Natural killer cell (primary cell): ENCODE measurements around the gene KCNAB2. TPM values are rescaled to one million over a fixed set of nuclear protein-coding genes. Genes with fewer than 3 reads are reported as not detected.

Experiments used
- ATAC-seq, 3 donors: fragments of 150-1000 bp in 2 of 3; fragments of 200-7000 bp in 1 of 3; cut with Tn5 transposase; 1 replicate in 1 of 3; 2 replicates in 2 of 3; pipeline ENCODE4 v1.10.0; 2021; ENCODE audit warnings: mild to moderate bottlenecking in 2 of 3, moderate library complexity in 2 of 3
- DNase-seq, 2 donors: peaks; one replicate each; pipeline versions ENCODE4 v3.0.0 to v3.0.0-alpha.2; 2013 to 2021; ENCODE audit warnings: mixed read lengths in 1 of 2
- H3K27ac ChIP-seq: one replicate; pipeline ENCODE4 v1.5.1; 2013; ENCODE audit warnings: mild to moderate bottlenecking, low read length
- H3K27me3 ChIP-seq: one replicate; pipeline ENCODE4 v1.6.1; 2013; ENCODE audit warnings: low read length; ENCODE audit not compliant: control insufficient read depth, insufficient read depth
- H3K36me3 ChIP-seq: one replicate; pipeline ENCODE4 v1.6.1; 2013; ENCODE audit warnings: low read length; ENCODE audit not compliant: control insufficient read depth, insufficient read depth
- H3K4me1 ChIP-seq: one replicate; pipeline ENCODE4 v1.6.1; 2013; ENCODE audit warnings: low read length; ENCODE audit not compliant: control insufficient read depth, insufficient read depth
- H3K4me3 ChIP-seq: one replicate; pipeline ENCODE4 v1.5.1; 2013; ENCODE audit warnings: low read length
- H3K9me3 ChIP-seq: one replicate; pipeline ENCODE4 v1.6.1; 2013; ENCODE audit warnings: low read length; ENCODE audit not compliant: control insufficient read depth, insufficient read depth
- H3K27ac Mint-ChIP-seq, 2 donors: one replicate each; pipeline ENCODE4 v1.8.0; 2022; ENCODE audit warnings: mild to moderate bottlenecking in 2 of 2, mixed read lengths in 2 of 2, moderate library complexity in 1 of 2
- H3K27me3 Mint-ChIP-seq, 2 donors: one replicate each; pipeline ENCODE4 v1.8.0; 2022; ENCODE audit warnings: low read depth in 2 of 2, mixed read lengths in 2 of 2
- H3K36me3 Mint-ChIP-seq: one replicate; pipeline ENCODE4 v1.8.0; 2022; ENCODE audit warnings: mixed read lengths
- H3K4me1 Mint-ChIP-seq, 2 donors: one replicate each; pipeline ENCODE4 v1.8.0; 2022; ENCODE audit warnings: mixed read lengths in 2 of 2
- H3K4me3 Mint-ChIP-seq: one replicate; pipeline ENCODE4 v1.8.0; 2022; ENCODE audit warnings: mild to moderate bottlenecking, moderate library complexity, mixed read lengths
- H3K9me3 Mint-ChIP-seq, 2 donors: one replicate each; pipeline ENCODE4 v1.8.0; 2022; ENCODE audit warnings: mixed read lengths in 2 of 2
- WGBS: methylation state at CpG from one replicate; pipeline ENCODE4 v1.1.7; 2013; ENCODE audit warnings: missing lambda C conversion rate; ENCODE audit not compliant: insufficient coverage; 5-methylcytosine and 5-hydroxymethylcytosine counted together
- intact Hi-C: fragments of 100-400 bp; cut with micrococcal nuclease; formaldehyde crosslinking; loops from one replicate; pipeline ENCODE4 v1.14.2; 2022
- total RNA-seq, 4 donors: library from RNA; stranded (reverse); fragments of 120-200 nt in 1 of 4; gene quantifications; one replicate each; pipeline versions ENCODE4 v1.2.3 to v1.2.4, GENCODE V29; 2013 to 2022
- TF ChIP-seq, protein P1 (sequence below): fragments of 200-600 bp; IDR thresholded peaks from one replicate; pipeline ENCODE4 v1.8.0; 2022; ENCODE audit warnings: antibody characterized with exemption

The KCNAB2 gene
- total RNA-seq, 3 donors from 2014 or later (not counting 1 experiment from before 2014, with no cell fraction given): 387 to 749 (median 430) TPM

DNA sequence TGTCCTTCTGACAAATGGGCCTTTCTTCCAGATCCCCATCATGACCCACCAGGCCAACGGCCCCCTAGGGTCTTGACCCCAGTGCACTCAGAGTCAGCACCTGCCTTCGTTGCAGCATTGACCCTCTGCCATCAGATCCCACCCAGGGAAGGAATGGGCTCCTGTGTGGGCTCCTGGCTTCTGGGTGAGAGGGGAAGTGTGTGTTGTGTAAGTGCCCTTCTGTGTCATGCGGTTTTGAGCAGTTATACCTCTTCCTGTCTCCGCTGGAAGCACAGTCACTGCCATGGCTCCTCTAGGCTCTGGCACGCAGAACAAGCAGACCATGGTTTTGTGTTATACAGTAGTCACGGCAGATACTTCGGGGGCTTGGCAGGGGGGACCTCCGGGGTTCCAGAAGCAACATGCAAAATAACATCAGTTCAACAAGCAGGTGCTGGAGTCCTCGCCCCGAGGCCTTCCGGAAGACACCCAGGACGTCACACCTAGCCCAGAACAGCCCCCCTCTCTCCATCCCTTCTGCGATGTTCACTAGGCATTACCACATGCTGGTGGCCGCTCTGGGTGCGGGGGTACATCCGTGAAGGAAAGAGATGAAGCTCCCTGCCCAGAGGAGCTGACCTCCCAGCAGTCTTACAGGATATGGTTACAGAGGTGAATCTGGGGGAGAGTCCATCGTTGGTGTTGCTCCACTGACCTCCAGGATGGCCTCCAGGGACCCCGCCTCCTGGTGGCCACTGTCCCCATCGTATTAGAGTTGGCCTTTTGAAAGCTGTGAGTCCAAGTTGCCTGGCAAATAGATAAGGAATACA lies 17.4 kb upstream of the KCNAB2 start:
- H3K4me1 ChIP-seq: peaks cover 82% of the 10 kb centered on the region
- peaks cover 75 to 82% of the 10 kb centered on the region in 2 donors for H3K4me1 Mint-ChIP-seq
- no peaks in the 10 kb centered on the region for H3K9me3 ChIP-seq
- H3K9me3 Mint-ChIP-seq: no peaks in the 10 kb centered on the region
- no peaks in the 10 kb centered on the region for H3K36me3 Mint-ChIP-seq
- peak overlapping the region; percentile 70 to 100 for H3K27ac Mint-ChIP-seq
- peak overlapping the region; percentile 95 for H3K27ac ChIP-seq
- DNase-seq: peak; percentile 63 to 89
- WGBS: 5% methylated on average over 19 of the region's 19 CpGs
- peaks cover 10% of the 10 kb centered on the region for H3K36me3 ChIP-seq
- peak; percentile 37 to 63 (median 51) for ATAC-seq
- peaks cover 0 to 3% of the 10 kb centered on the region in 2 donors for H3K27me3 Mint-ChIP-seq
- peak overlapping the region; percentile 55 for H3K4me3 ChIP-seq
- intact Hi-C loops: loop anchor here (2.0 to 5.0 kb wide), 2 partner anchors 321 to 574 kb away; partner anchors contain the start of gene KLHL21
- TF ChIP-seq, protein P1, sequence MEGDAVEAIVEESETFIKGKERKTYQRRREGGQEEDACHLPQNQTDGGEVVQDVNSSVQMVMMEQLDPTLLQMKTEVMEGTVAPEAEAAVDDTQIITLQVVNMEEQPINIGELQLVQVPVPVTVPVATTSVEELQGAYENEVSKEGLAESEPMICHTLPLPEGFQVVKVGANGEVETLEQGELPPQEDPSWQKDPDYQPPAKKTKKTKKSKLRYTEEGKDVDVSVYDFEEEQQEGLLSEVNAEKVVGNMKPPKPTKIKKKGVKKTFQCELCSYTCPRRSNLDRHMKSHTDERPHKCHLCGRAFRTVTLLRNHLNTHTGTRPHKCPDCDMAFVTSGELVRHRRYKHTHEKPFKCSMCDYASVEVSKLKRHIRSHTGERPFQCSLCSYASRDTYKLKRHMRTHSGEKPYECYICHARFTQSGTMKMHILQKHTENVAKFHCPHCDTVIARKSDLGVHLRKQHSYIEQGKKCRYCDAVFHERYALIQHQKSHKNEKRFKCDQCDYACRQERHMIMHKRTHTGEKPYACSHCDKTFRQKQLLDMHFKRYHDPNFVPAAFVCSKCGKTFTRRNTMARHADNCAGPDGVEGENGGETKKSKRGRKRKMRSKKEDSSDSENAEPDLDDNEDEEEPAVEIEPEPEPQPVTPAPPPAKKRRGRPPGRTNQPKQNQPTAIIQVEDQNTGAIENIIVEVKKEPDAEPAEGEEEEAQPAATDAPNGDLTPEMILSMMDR: peak; percentile 17
- no peaks in the 10 kb centered on the region for H3K27me3 ChIP-seq
- H3K4me3 Mint-ChIP-seq: peak overlapping the region; percentile 93

DNA sequence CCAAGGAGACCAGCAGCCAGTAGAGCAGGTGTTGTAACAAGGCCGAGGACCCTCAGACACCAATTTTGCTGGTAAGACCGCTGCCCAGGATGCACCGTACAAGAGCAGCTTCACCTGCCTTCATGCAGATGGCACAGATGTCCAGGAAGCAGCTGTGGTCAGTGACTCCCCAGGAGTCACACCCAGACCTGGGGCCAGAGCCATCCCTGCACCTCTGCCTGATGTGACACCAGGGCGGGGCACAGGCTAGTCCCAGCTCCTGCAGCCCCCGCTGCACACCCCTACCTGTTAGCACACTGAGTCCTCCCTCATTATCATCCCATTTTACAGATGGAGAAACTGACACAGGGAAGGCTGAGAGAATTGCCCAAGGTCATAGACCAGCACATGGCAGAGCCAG lies 16.3 kb upstream of the KCNAB2 start:
- Histone ChIP-seq H3K36me3 (peaks cover 12% of the 10 kb centered on the region), H3K27ac (peak overlapping the region; percentile 95), H3K9me3 (no peaks in the 10 kb centered on the region), H3K27me3 (no peaks in the 10 kb centered on the region), H3K4me3 (no peak overlapping the region), H3K4me1 (peaks cover 93% of the 10 kb centered on the region)
- peak overlapping the region; percentile 93 for H3K4me3 Mint-ChIP-seq
- peak overlapping the region; percentile 70 to 100 for H3K27ac Mint-ChIP-seq
- 74% methylated on average over 5 of the region's 5 CpGs for WGBS
- intact Hi-C loops: loop anchor here (2.0 to 5.0 kb wide), 2 partner anchors 319 to 573 kb away; partner anchors contain the start of gene KLHL21
- ATAC-seq (no peak), DNase-seq (no peak)
- H3K4me1 Mint-ChIP-seq: peaks cover 78 to 86% of the 10 kb centered on the region in 2 donors
- TF ChIP-seq, protein P1: no peak
- no peaks in the 10 kb centered on the region for H3K9me3 Mint-ChIP-seq
- no peaks in the 10 kb centered on the region for H3K36me3 Mint-ChIP-seq
- peaks cover 0 to 3% of the 10 kb centered on the region in 2 donors for H3K27me3 Mint-ChIP-seq

DNA sequence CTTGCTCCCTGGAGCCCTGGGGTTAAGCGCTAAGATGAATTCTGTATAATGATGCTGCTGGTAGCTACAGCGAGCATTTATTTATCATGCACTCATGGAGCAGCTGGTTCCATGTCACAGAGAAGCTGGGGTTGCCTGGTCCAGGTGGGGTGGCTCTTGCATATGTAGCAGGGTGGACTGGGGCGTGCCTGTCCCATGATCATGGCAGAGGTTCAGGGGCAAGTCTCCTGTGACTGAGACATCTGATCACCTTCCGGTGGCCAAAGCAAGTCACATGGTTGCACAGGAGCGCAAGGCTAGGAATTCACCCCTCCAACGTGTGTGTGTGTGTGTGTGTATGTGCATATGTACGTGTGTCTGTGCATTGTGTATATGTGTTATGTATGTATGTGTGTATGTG lies 15.6 kb upstream of the KCNAB2 start:
- Histone ChIP-seq H3K4me3 (no peak overlapping the region), H3K36me3 (peaks cover 20% of the 10 kb centered on the region), H3K27ac (no peak overlapping the region), H3K4me1 (peaks cover 95% of the 10 kb centered on the region), H3K9me3 (no peaks in the 10 kb centered on the region), H3K27me3 (no peaks in the 10 kb centered on the region)
- Mint-ChIP-seq H3K27me3 (peaks cover 0 to 3% of the 10 kb centered on the region in 2 donors), H3K36me3 (no peaks in the 10 kb centered on the region), H3K4me1 (peaks cover 81 to 91% of the 10 kb centered on the region in 2 donors), H3K9me3 (no peaks in the 10 kb centered on the region), H3K27ac (peak overlapping the region; percentile 70 to 100), H3K4me3 (peak overlapping the region; percentile 93)
- intact Hi-C loops: no loop called here
- ATAC-seq (no peak), DNase-seq (no peak)
- 91% methylated on average over 7 of the region's 7 CpGs for WGBS
- TF ChIP-seq, protein P1: no peak
